K562 (cell line): ENCODE data around the gene NPB. TPM values are rescaled to one million over a fixed set of nuclear protein-coding genes. Genes with fewer than 3 reads are reported as not detected.

ENCODE experiments used
- CC2D1A ChIP-seq: fragments of 450-650 bp; IDR thresholded peaks from 2 replicates; pipeline ENCODE4 v1.6.1; 2017; ENCODE audit warnings: mild to moderate bottlenecking
- HDAC6 ChIP-seq: IDR thresholded peaks from 2 replicates; pipeline ENCODE4 v1.6.1; 2012; ENCODE audit warnings: low read depth, mild to moderate bottlenecking, control low read depth, inconsistent platforms, low read length, moderate library complexity
- KDM4B ChIP-seq, 2 experiments: fragments of 450-650 bp in 1 of 2; sonication (generic) in 1 of 2; IDR thresholded peaks; 2 replicates each; pipeline ENCODE4 v1.6.1; 2016 to 2017; ENCODE audit warnings: borderline replicate concordance in 2 of 2, antibody characterized with exemption in 1 of 2, low read depth in 1 of 2, mild to moderate bottlenecking in 1 of 2
- NELFE ChIP-seq: IDR thresholded peaks from 2 replicates; pipeline ENCODE4 v1.6.1; 2011; ENCODE audit warnings: mild to moderate bottlenecking; ENCODE audit not compliant: insufficient read depth, insufficient read length
- SPI1 ChIP-seq: IDR thresholded peaks from 2 replicates; pipeline ENCODE4 v1.6.1; 2011; ENCODE audit warnings: low read depth, low read length, control low read depth, borderline replicate concordance
- STAT5A ChIP-seq: IDR thresholded peaks from 2 replicates; pipeline ENCODE4 v1.6.1; 2012; ENCODE audit warnings: low read length, inconsistent platforms, borderline replicate concordance
- ZFP30 ChIP-seq: fragments of 250-450 bp; sonication (Bioruptor Pico); IDR thresholded peaks from 2 replicates; pipeline ENCODE4 v1.8.0; 2022; ENCODE audit warnings: moderate library complexity, mild to moderate bottlenecking, inconsistent platforms, borderline replicate concordance
- ZNF431 ChIP-seq: sonication (generic); formaldehyde crosslinking; IDR thresholded peaks from 2 replicates; pipeline ENCODE4 v1.8.0; 2022; ENCODE audit warnings: mild to moderate bottlenecking, missing genetic modification reagents
- ZNF75A ChIP-seq: fragments of 450-650 bp; formaldehyde crosslinking; IDR thresholded peaks from 2 replicates; pipeline ENCODE4 v1.4.0; 2020; ENCODE audit warnings: mild to moderate bottlenecking
- ZNF764 ChIP-seq: fragments of 250-450 bp; sonication (Bioruptor Pico); IDR thresholded peaks from 2 replicates; pipeline ENCODE4 v1.4.0; 2020; ENCODE audit warnings: low read depth, mild to moderate bottlenecking, moderate library complexity
- polyA plus RNA-seq, 8 experiments: library from polyadenylated mRNA; depleted of rRNA in 4 of 8; stranded (reverse) in 5 of 8; unstranded in 3 of 8; fragments of >200 nt; fragmentation: Nextera tagmentation in 2 of 8; fragmentation: Illumina TruSeq in 1 of 8; extraction: Ambion mirVana in 2 of 8; extraction: Trizol in 1 of 8; gene quantifications; 2 replicates each; pipeline versions ENCODE4 v1.2.1 to v1.2.3, GENCODE V29; 2011 to 2014; ENCODE audit warnings: inconsistent platforms in 1 of 8, missing spikeins in 1 of 8
- total RNA-seq, 7 experiments: library from RNA; depleted of rRNA in 6 of 7; stranded (reverse); fragments of >200 nt in 6 of 7; fragmentation: Illumina TruSeq in 2 of 7; extraction: Trizol in 2 of 7; gene quantifications; 2 replicates each; pipeline versions ENCODE4 v1.2.1 to v1.2.3, GENCODE V29; 2011 to 2021; ENCODE audit warnings: low replicate concordance in 1 of 7
- TF ChIP-seq, protein P1 (sequence below): fragments of 450-650 bp; IDR thresholded peaks from 2 replicates; pipeline ENCODE4 v1.6.1; 2016; ENCODE audit warnings: mild to moderate bottlenecking, moderate library complexity
- TF ChIP-seq, protein P2 (sequence below): fragments of 250-450 bp; sonication (Bioruptor Pico); IDR thresholded peaks from 2 replicates; pipeline ENCODE4 v1.5.0; 2021

NPB gene
- total and polyA plus RNA-seq, 9 of the 15 experiments (the other 6 are each of a cell fraction or from before 2014, with no cell fraction given): 0.03 to 0.61 (median 0.14) TPM; not detected in 2

DNA sequence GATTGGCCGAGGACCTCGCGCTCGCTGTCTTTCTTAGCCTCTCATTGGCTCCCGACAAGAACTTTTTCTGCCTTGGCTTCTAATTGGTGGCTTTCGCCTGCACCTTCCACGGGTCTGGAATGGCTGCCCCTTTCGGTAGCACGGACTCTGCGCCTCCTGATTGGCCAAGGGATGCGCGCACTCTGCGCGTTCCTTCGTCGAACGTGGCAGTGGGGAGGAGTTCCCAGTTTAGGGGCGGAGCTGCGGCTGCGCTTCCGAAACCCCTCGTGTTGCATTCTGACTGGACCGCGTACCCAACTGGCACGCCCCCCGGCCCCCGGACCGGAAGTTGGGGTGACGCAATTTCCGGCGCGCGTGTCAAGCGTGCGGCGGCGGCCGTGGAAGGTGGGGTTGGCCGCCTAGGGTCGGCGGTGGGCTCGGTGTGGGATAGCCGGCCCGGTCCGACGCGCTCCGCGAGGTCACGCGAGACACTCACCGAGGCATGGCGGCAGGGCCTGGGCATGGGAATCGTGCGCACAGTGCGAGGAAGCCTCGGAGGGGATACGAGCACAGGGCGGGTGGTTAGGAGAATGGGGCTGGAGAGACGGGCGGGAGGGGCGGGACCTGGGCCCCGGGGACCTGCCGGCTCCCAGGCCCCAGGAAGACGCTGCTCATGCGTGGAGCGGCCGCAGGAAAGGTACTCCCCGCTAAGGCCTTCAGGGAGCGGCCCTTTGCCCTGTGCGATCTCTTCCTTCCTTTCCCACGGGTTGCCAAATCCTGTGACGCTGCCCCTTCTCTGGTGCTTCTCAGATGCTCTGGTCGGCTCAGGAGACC, 41.1 kb upstream of the NPB start (continued):
- TF ChIP-seq, protein P1, sequence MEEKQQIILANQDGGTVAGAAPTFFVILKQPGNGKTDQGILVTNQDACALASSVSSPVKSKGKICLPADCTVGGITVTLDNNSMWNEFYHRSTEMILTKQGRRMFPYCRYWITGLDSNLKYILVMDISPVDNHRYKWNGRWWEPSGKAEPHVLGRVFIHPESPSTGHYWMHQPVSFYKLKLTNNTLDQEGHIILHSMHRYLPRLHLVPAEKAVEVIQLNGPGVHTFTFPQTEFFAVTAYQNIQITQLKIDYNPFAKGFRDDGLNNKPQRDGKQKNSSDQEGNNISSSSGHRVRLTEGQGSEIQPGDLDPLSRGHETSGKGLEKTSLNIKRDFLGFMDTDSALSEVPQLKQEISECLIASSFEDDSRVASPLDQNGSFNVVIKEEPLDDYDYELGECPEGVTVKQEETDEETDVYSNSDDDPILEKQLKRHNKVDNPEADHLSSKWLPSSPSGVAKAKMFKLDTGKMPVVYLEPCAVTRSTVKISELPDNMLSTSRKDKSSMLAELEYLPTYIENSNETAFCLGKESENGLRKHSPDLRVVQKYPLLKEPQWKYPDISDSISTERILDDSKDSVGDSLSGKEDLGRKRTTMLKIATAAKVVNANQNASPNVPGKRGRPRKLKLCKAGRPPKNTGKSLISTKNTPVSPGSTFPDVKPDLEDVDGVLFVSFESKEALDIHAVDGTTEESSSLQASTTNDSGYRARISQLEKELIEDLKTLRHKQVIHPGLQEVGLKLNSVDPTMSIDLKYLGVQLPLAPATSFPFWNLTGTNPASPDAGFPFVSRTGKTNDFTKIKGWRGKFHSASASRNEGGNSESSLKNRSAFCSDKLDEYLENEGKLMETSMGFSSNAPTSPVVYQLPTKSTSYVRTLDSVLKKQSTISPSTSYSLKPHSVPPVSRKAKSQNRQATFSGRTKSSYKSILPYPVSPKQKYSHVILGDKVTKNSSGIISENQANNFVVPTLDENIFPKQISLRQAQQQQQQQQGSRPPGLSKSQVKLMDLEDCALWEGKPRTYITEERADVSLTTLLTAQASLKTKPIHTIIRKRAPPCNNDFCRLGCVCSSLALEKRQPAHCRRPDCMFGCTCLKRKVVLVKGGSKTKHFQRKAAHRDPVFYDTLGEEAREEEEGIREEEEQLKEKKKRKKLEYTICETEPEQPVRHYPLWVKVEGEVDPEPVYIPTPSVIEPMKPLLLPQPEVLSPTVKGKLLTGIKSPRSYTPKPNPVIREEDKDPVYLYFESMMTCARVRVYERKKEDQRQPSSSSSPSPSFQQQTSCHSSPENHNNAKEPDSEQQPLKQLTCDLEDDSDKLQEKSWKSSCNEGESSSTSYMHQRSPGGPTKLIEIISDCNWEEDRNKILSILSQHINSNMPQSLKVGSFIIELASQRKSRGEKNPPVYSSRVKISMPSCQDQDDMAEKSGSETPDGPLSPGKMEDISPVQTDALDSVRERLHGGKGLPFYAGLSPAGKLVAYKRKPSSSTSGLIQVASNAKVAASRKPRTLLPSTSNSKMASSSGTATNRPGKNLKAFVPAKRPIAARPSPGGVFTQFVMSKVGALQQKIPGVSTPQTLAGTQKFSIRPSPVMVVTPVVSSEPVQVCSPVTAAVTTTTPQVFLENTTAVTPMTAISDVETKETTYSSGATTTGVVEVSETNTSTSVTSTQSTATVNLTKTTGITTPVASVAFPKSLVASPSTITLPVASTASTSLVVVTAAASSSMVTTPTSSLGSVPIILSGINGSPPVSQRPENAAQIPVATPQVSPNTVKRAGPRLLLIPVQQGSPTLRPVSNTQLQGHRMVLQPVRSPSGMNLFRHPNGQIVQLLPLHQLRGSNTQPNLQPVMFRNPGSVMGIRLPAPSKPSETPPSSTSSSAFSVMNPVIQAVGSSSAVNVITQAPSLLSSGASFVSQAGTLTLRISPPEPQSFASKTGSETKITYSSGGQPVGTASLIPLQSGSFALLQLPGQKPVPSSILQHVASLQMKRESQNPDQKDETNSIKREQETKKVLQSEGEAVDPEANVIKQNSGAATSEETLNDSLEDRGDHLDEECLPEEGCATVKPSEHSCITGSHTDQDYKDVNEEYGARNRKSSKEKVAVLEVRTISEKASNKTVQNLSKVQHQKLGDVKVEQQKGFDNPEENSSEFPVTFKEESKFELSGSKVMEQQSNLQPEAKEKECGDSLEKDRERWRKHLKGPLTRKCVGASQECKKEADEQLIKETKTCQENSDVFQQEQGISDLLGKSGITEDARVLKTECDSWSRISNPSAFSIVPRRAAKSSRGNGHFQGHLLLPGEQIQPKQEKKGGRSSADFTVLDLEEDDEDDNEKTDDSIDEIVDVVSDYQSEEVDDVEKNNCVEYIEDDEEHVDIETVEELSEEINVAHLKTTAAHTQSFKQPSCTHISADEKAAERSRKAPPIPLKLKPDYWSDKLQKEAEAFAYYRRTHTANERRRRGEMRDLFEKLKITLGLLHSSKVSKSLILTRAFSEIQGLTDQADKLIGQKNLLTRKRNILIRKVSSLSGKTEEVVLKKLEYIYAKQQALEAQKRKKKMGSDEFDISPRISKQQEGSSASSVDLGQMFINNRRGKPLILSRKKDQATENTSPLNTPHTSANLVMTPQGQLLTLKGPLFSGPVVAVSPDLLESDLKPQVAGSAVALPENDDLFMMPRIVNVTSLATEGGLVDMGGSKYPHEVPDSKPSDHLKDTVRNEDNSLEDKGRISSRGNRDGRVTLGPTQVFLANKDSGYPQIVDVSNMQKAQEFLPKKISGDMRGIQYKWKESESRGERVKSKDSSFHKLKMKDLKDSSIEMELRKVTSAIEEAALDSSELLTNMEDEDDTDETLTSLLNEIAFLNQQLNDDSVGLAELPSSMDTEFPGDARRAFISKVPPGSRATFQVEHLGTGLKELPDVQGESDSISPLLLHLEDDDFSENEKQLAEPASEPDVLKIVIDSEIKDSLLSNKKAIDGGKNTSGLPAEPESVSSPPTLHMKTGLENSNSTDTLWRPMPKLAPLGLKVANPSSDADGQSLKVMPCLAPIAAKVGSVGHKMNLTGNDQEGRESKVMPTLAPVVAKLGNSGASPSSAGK: peak; percentile 75; the same call in 1 of the 2 replicates
- peak in 1 of 2 experiments; percentile 90; a peak in 2 of 4 replicates for TF ChIP-seq KDM4B (IDR thresholded peaks at IDR 0.05; ENCODE audit: borderline replicate concordance in 2 of 2, low read depth in 1 of 2)
- no peak for TF ChIP-seq ZNF764 (CRISPR knock-in tag)
- TF ChIP-seq HDAC6: no peak
- TF ChIP-seq ZNF431 (CRISPR knock-in tag): no peak
- no peak; the same call in 1 of the 2 replicates for TF ChIP-seq ZNF75A (CRISPR knock-in tag)
- TF ChIP-seq ZFP30 (CRISPR knock-in tag): no peak
- no peak for TF ChIP-seq CC2D1A
- no peak for TF ChIP-seq STAT5A
- TF ChIP-seq SPI1: no peak
- TF ChIP-seq, protein P2, sequence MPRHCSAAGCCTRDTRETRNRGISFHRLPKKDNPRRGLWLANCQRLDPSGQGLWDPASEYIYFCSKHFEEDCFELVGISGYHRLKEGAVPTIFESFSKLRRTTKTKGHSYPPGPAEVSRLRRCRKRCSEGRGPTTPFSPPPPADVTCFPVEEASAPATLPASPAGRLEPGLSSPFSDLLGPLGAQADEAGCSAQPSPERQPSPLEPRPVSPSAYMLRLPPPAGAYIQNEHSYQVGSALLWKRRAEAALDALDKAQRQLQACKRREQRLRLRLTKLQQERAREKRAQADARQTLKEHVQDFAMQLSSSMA: no peak
- TF ChIP-seq NELFE: no peak
